ENCODE results near the gene ING5.

Gene ING5

GRCh38 chr2:241653210-241653750 lies 48.6 kb upstream of the ING5 start:
- Histone ChIP-seq H4K20me1 (ENCODE audit: control insufficient read depth, insufficient read depth, low read depth, low read length) (peaks cover 11% of the 10 kb centered on the region; the same call in 1 of the 2 replicates), H3K4me1 (ENCODE audit: control insufficient read depth, low read length) (no peaks in the 10 kb centered on the region), H3K36me3 (ENCODE audit: control insufficient read depth, low read length) (peaks cover 55% of the 10 kb centered on the region), H3K4me3 (ENCODE audit: low read length) (no peak overlapping the region), H3K4me2 (ENCODE audit: low read length) (no peak overlapping the region), H3K9me2 (replicated peaks; ENCODE audit: control insufficient read depth, low read length) (no peaks in the 10 kb centered on the region), H3K9me3 (ENCODE audit: control insufficient read depth, insufficient read depth, low read length) (no peaks in the 10 kb centered on the region), H3F3A (ENCODE audit: control insufficient read depth, insufficient read depth) (no peaks in the 10 kb centered on the region), H3K79me2 (ENCODE audit: control insufficient read depth, low read length) (peaks cover 35% of the 10 kb centered on the region), H3K27ac (ENCODE audit: low read depth, low read length) (no peak overlapping the region), H3K27me3 (ENCODE audit: control insufficient read depth, low read length) (no peaks in the 10 kb centered on the region)
- TF ChIP-seq EZH2phosphoT487 (IDR thresholded peaks at IDR 0.05; ENCODE audit: borderline replicate concordance, low read length) (no peak), CTCF (IDR thresholded peaks at IDR 0.05; ENCODE audit: low read depth, low read length, poor library complexity, severe bottlenecking) (no peak)

- no peaks in the 10 kb centered on the region for H3K9me2 ChIP-seq (replicated peaks; ENCODE audit: control insufficient read depth, low read length)
- H3K27me3 ChIP-seq (ENCODE audit: control insufficient read depth, low read length) = no peaks in the 10 kb centered on the region
- peaks cover 65% of the 10 kb centered on the region for H3K36me3 ChIP-seq (ENCODE audit: control insufficient read depth, low read length)
- H3K4me1 ChIP-seq (ENCODE audit: control insufficient read depth, low read length) = no peaks in the 10 kb centered on the region
- no peaks in the 10 kb centered on the region for H3K9me3 ChIP-seq (ENCODE audit: control insufficient read depth, insufficient read depth, low read length)
- H3F3A ChIP-seq (ENCODE audit: control insufficient read depth, insufficient read depth) = no peaks in the 10 kb centered on the region
- 0 out of 2 replicates have a peak, but pooled peaks cover 3% of the 10 kb centered on the region for H4K20me1 ChIP-seq (ENCODE audit: control insufficient read depth, insufficient read depth, low read depth, low read length)
- TF ChIP-seq CTCF (IDR thresholded peaks at IDR 0.05; ENCODE audit: low read depth, low read length, poor library complexity, severe bottlenecking) (no peak), EZH2phosphoT487 (IDR thresholded peaks at IDR 0.05; ENCODE audit: borderline replicate concordance, low read length) (no peak)
- no peak overlapping the region for H3K4me2 ChIP-seq (ENCODE audit: low read length)
- H3K79me2 ChIP-seq (ENCODE audit: control insufficient read depth, low read length) = peaks cover 23% of the 10 kb centered on the region
- no peak overlapping the region for H3K4me3 ChIP-seq (ENCODE audit: low read length)
- no peak overlapping the region for H3K27ac ChIP-seq (ENCODE audit: low read depth, low read length)
These were observed 47.3 kb upstream of the ING5 start for GRCh38 chr2:241654551-241654950.

GRCh38 chr2:241655516-241656189 lies 46.2 kb upstream of the ING5 start:
- Histone ChIP-seq H3K9me2 (replicated peaks; ENCODE audit: control insufficient read depth, low read length) (no peaks in the 10 kb centered on the region), H3K9me3 (ENCODE audit: control insufficient read depth, insufficient read depth, low read length) (no peaks in the 10 kb centered on the region), H3K27ac (ENCODE audit: low read depth, low read length) (no peak overlapping the region), H3K79me2 (ENCODE audit: control insufficient read depth, low read length) (peaks cover 13% of the 10 kb centered on the region), H3K4me2 (ENCODE audit: low read length) (no peak overlapping the region), H3K4me3 (ENCODE audit: low read length) (no peak overlapping the region), H3K4me1 (ENCODE audit: control insufficient read depth, low read length) (no peaks in the 10 kb centered on the region), H3K36me3 (ENCODE audit: control insufficient read depth, low read length) (peaks cover 72% of the 10 kb centered on the region), H4K20me1 (ENCODE audit: control insufficient read depth, insufficient read depth, low read depth, low read length) (no peaks in the 10 kb centered on the region), H3F3A (ENCODE audit: control insufficient read depth, insufficient read depth) (no peaks in the 10 kb centered on the region), H3K27me3 (ENCODE audit: control insufficient read depth, low read length) (no peaks in the 10 kb centered on the region)
- no peak for TF ChIP-seq CTCF (IDR thresholded peaks at IDR 0.05; ENCODE audit: low read depth, low read length, poor library complexity, severe bottlenecking)
- TF ChIP-seq EZH2phosphoT487 (IDR thresholded peaks at IDR 0.05; ENCODE audit: borderline replicate concordance, low read length) = no peak
